Activated CD4-positive, alpha-beta T cell treated with anti-CD3 and anti-CD28 coated beads, Interleukin-2, Interleukin-6, amounts not matched to agents 100 ng/mL and 50 ng/mL, durations not matched to agents 16 hours and 8 hours (primary cell): ENCODE results near the gene LRRC63.
"Not testable (repeated sequence)": the region's sequence is repeated elsewhere in the genome, so short reads cannot be mapped to it uniquely, and the experiment has no call there.

Source experiments
- DNase-seq: peaks from one replicate; pipeline ENCODE4 v3.0.0-alpha.2; 2020

Gene LRRC63

GRCh38 chr13:46274094-46274698 lies 62.5 kb downstream of the LRRC63 start:
- DNase-seq, result no peak

DNA sequence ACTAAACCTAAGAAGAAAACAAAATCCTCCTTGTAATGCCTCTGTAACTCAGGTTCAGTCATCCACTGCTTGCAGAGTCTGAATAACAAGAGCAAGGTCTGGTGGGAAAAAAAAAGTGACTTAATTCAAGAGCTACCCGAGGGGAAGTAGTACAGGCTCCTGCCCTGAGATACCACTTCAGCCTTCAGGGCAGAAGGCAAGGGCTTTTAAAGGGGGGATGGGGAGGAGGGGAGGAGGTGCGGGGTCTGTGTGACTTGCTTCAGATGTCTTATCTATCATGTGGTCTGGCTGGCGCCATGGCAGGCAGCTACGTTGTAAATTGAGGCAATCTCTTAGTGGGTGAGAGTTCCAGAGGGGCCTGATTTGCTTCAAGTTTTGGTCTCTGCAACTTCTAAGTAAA lies 66.7 kb downstream of the LRRC63 start:
- no peak for DNase-seq

- DNase-seq, result no peak
Measured at GRCh38 chr13:46281779-46282178, 70.1 kb downstream of the LRRC63 start.

DNA sequence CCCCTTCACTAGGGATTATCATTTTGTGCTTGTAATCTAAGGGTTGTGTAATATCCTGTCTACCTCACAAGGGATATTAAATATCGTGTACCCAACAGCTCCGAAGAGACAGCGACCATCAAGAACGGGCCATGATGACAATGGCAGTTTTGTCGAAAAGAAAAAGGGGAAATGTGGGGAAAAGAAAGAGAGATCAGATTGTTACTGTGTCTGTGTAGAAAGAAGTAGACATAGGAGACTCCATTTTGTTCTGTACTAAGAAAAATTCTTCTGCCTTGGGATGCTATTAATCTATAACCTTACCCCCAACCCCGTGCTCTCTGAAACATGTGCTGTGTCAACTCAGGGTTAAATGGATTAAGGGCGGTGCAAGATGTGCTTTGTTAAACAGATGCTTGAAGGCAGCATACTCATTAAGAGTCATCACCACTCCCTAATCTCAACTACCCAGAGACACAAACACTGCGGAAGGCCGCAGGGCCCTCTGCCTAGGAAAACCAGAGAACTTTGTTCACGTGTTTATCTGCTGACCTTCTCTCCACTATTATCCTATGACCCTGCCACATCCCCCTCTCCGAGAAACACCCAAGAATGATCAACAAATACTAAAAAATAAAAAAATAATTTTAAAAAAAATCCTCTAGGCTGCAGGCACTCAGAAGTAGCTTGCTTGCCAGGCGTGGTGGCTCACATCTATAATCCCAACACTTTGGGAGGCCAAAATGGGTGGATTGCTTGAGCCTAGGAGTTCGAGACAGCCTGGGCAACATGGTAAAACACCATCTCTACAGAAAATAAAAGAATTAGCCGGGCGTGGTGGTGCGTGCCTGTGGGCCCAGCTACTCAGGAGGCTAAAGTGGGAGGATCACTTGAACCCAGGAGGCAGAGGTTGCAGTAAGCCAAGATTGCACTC lies 72.4 kb downstream of the LRRC63 start:
- not testable (repeated sequence) for DNase-seq

GRCh38 chr13:46286972-46287371 lies 75.2 kb downstream of the LRRC63 start:
- DNase-seq, result no peak

- DNase-seq, result peak; percentile 77
Measured at GRCh38 chr13:46288570-46289259, 77.0 kb downstream of the LRRC63 start.

DNA sequence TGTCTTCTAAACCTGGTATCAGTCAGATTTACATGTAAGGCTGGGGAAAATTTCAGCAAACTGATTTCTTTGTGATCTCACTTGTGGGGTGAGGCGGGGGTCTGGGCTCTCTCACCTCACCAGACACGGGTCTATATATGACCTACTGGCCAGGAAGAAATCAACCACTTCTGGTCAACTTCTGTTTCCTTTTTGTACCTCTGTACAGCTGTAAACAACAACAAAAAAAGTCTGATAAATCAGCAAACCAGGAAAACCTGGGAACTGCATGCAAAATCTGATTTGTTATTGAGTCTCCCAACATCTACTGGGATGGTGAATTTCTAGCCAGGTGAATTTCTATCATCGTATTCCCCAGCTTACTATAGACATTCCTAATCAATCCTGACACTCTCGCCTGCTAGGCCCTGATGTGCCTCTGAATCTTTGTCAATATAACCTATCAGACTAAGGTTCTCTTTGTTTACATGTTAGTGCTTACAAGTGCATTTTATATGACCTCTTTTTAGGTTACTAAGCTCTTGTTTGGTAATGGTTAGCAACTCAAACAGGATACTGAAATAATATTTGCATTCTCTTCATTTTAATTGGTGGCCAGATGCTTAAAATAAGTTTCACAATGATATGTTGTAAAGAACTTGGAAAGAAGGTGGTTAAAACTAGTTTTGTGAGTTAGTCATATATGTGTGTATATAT lies 77.7 kb downstream of the LRRC63 start:
- DNase-seq, result no peak

DNA sequence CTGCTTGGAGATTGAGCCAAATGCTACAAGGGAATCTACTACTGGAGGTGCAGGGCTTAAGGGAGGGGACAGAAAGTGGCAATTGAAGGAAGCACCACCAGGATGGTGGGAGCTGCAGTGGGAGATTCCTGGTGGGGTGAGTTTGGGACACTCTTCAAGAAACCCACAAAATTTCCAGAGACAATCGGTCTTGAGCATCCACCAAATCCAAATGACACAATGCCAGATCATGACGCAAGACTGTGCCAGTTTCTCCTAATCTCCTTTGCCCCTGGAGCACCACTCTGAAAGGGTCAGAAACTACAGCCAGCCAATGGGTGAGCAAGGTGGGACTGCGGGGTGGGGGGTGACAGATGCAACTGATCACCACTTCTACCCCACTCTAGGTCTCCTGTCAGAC lies 78.7 kb downstream of the LRRC63 start:
- no peak for DNase-seq

DNA sequence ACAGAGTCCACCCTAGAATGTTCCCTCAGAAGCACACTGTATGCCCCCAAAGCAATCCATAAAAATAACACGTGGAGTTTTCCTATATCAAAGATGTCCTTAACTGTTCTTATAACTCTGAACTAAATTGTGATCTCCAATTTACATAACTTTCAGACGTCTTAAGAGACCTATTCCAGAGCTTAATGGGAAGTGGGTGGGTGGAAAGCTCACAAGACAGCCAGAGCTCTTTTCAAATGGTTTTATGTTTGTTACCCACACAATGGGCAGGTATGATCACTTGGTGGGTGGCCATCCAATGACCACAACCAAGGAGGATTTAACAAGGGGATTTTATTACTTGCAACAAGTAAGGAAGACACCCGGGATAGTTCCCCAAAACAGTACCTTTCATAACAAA lies 81.7 kb downstream of the LRRC63 start:
- no peak for DNase-seq

DNA sequence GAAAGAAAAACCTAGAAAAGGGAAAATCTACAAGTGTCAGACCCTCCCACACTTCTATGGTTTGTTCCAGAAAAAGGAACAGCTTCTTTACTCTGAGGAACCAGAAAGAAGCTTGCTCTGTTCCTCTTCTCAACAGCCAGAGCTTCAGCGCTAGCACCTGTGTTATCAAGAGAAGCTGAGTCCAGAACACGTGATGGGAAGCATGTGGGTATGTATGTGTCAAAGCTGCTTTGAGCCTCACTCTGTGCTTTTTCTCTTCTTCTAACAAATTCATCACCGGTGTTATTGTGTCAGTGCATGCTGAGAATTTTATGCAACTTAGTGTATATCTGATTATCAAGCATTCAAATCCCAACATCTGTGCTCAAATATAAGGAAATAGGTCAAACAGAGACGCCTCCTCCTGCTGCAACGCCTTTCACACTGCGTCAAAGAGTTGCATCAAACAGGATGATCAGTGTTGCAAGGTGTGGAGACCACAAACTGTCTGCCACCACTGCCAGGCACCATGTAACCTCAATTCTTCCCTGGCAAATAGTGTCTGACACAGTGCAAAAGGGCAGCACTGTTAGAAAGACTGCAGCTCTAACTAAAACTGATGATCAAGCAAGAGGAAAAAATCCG lies 83.9 kb downstream of the LRRC63 start:
- peak; percentile 86 for DNase-seq

GRCh38 chr13:46296115-46296822 lies 84.5 kb downstream of the LRRC63 start:
- DNase-seq, result peak; percentile 77

- DNase-seq, result no peak
Measured at GRCh38 chr13:46296921-46297320, 85.2 kb downstream of the LRRC63 start.

DNA sequence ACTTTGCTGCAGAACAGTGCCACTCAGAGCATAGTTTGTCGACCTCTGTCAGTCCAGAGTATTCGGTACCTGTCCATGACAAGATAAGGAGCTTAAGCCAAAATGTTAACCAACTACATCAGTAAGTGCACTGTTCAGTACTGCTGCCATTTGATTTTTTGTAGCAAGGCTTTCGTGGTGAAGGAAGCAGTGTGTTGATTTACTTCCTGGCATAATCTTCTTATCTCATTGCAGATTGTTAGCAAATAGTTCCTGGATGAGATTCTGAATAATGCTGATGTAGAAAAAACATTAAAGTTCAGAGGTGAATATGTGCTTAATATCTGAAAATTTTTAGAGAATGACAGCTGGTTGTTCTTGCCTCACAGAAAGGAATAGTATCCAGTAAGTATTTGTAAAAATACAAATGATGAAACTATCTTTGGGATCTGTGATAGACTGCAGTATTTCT lies 85.7 kb downstream of the LRRC63 start:
- no peak for DNase-seq

GRCh38 chr13:46303742-46304385 lies 92.1 kb downstream of the LRRC63 start:
- DNase-seq, result no peak

DNA sequence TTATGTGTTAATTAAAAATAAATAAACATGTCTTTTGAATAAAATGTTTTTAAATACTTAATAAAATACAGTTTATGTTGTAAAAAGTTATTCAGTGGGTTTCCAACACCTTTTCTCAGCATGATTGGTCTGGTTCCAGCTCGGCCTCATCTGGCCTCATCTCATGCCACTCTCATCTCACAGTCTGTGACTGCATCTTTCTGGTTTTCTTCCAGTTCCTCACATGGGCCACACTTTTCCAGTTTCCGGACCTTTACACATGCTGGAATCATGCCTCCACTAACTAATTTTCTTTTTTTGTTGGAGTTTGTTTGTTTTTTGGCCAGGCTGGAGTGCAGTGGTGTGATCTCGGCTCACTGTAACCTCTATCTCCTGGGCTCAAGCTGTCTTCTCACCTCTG lies 92.8 kb downstream of the LRRC63 start:
- no peak for DNase-seq

GRCh38 chr13:46307554-46307953 lies 95.8 kb downstream of the LRRC63 start:
- DNase-seq, result no peak

DNA sequence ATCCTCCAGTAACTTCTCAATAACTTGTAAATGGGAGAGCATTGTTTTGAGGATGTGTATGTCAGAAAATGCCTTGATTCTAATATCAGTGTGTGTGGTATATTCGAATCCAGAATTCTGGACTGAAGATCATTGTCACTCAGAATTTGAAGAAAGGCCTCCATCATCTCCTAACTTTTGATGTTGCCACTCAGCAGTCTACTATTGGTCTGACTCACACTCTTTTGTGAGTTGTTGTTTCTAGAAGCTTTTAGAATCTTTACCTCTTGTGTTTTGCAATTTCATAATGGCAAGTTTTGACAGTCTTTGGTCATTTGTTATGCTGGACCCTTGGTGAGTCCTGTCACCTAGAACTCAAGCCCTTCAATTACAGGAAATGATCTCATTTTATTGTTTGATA lies 98.3 kb downstream of the LRRC63 start:
- DNase-seq, result no peak

- no peak for DNase-seq
Measured at GRCh38 chr13:46311217-46311616, 99.5 kb downstream of the LRRC63 start.

DNA sequence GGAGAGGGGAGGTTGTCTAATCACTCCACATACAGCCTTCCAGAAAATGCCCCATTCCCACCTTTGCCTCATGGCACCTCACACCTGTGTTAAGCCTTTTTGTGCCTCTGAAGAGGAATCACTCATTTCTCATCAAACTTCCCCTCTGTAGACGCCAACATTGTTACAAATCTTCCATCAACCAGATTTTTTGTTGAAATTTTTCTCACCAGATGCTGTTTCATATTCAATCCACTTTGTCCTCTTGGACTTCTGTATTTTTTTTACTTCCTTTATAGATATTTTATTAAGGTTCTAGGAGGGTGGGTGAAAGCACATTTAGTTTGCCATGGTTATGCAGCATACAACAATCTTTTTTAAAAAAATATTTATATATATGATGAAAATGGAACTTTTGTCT lies 101.3 kb downstream of the LRRC63 start:
- no peak for DNase-seq

- DNase-seq, result no peak
Measured at GRCh38 chr13:46313432-46314257, 101.9 kb downstream of the LRRC63 start.

GRCh38 chr13:46314587-46314986 lies 102.9 kb downstream of the LRRC63 start:
- DNase-seq, result no peak
